IgD-negative memory B cell (primary cell): ENCODE measurements around the gene CD200. TPM values are rescaled to one million over a fixed set of nuclear protein-coding genes. Genes with fewer than 3 reads are reported as not detected.
A peak's percentile ranks its signal among the peaks of the same experiment; 100 is the strongest.

ENCODE experiments used
- H3K27ac Mint-ChIP-seq, 3 donors: one replicate each; pipeline ENCODE4 v1.8.0; 2020 to 2022; ENCODE audit warnings: mild to moderate bottlenecking in 3 of 3, mixed read lengths in 3 of 3, moderate library complexity in 1 of 3
- H3K27me3 Mint-ChIP-seq: one replicate; pipeline ENCODE4 v1.8.0; 2021; ENCODE audit warnings: mixed read lengths
- H3K36me3 Mint-ChIP-seq: one replicate; pipeline ENCODE4 v1.8.0; 2020; ENCODE audit warnings: mild to moderate bottlenecking, mixed read lengths
- H3K4me1 Mint-ChIP-seq, 3 donors: one replicate each; pipeline ENCODE4 v1.8.0; 2020 to 2022; ENCODE audit warnings: mixed read lengths in 3 of 3, mild to moderate bottlenecking in 1 of 3
- H3K4me3 Mint-ChIP-seq, 4 donors: one replicate each; pipeline ENCODE4 v1.8.0; 2020 to 2022; ENCODE audit warnings: mild to moderate bottlenecking in 4 of 4, mixed read lengths in 4 of 4, moderate library complexity in 3 of 4
- H3K9me3 Mint-ChIP-seq, 3 donors: one replicate each; pipeline ENCODE4 v1.8.0; 2020 to 2021; ENCODE audit warnings: mixed read lengths in 3 of 3, mild to moderate bottlenecking in 1 of 3
- polyA plus RNA-seq: library from polyadenylated mRNA; unstranded; fragments of 300-500 nt; fragmentation: Illumina TruSeq; gene quantifications from one replicate; pipeline ENCODE4 v1.2.3, GENCODE V29; 2021

CD200 gene
- polyA plus RNA-seq, 1 donor from 2014 or later, result 40.9 TPM

GRCh38 chr3:112379020-112379690, 46.2 kb downstream of the CD200 start:
- Mint-ChIP-seq H3K9me3 (peaks cover 0 to 1% (median 1%) of the 10 kb centered on the region in 3 donors), H3K27me3 (no peaks in the 10 kb centered on the region), H3K4me3 (peak overlapping the region in 1 of 4 donors; percentile 31), H3K36me3 (no peaks in the 10 kb centered on the region), H3K27ac (no peak overlapping the region), H3K4me1 (peaks cover 2 to 4% (median 3%) of the 10 kb centered on the region in 3 donors)

GRCh38 chr3:112381673-112382542, 49.0 kb downstream of the CD200 start:
- no peak overlapping the region for H3K27ac Mint-ChIP-seq
- H3K9me3 Mint-ChIP-seq, result peaks cover 0 to 3% (median 1%) of the 10 kb centered on the region in 3 donors
- no peak overlapping the region for H3K4me3 Mint-ChIP-seq
- no peaks in the 10 kb centered on the region for H3K27me3 Mint-ChIP-seq
- H3K36me3 Mint-ChIP-seq, result no peaks in the 10 kb centered on the region
- peaks cover 1 to 11% (median 7%) of the 10 kb centered on the region in 3 donors for H3K4me1 Mint-ChIP-seq

- Mint-ChIP-seq H3K36me3 (no peaks in the 10 kb centered on the region), H3K4me1 (peaks cover 1 to 11% (median 6%) of the 10 kb centered on the region in 3 donors), H3K27ac (no peak overlapping the region), H3K9me3 (peaks cover 0 to 3% (median 1%) of the 10 kb centered on the region in 3 donors), H3K27me3 (no peaks in the 10 kb centered on the region), H3K4me3 (no peak overlapping the region)
Observed at GRCh38 chr3:112382543-112383160, 49.7 kb downstream of the CD200 start.

GRCh38 chr3:112384769-112385168, 51.8 kb downstream of the CD200 start:
- no peaks in the 10 kb centered on the region for H3K36me3 Mint-ChIP-seq
- H3K9me3 Mint-ChIP-seq, result peaks cover 0 to 3% (median 0%) of the 10 kb centered on the region in 3 donors
- H3K27ac Mint-ChIP-seq, result peak overlapping the region in 1 of 3 donors; percentile 36
- H3K4me3 Mint-ChIP-seq, result no peak overlapping the region
- no peaks in the 10 kb centered on the region for H3K27me3 Mint-ChIP-seq
- H3K4me1 Mint-ChIP-seq, result peaks cover 3 to 14% (median 6%) of the 10 kb centered on the region in 3 donors

GRCh38 chr3:112388972-112389371, 56.0 kb downstream of the CD200 start:
- Mint-ChIP-seq H3K4me1 (peaks cover 13 to 21% (median 18%) of the 10 kb centered on the region in 3 donors), H3K27me3 (no peaks in the 10 kb centered on the region), H3K4me3 (no peak overlapping the region)

GRCh38 chr3:112389961-112390360, 57.0 kb downstream of the CD200 start:
- H3K9me3 Mint-ChIP-seq, result peaks cover 2 to 13% (median 3%) of the 10 kb centered on the region in 3 donors
- no peak overlapping the region for H3K27ac Mint-ChIP-seq
- H3K36me3 Mint-ChIP-seq, result no peaks in the 10 kb centered on the region
- no peaks in the 10 kb centered on the region for H3K27me3 Mint-ChIP-seq
- H3K4me3 Mint-ChIP-seq, result no peak overlapping the region
- peaks cover 13 to 21% (median 18%) of the 10 kb centered on the region in 3 donors for H3K4me1 Mint-ChIP-seq

More at GRCh38 chr3:112388972-112389371, 56.0 kb downstream of the CD200 start:
- peaks cover 2 to 13% (median 3%) of the 10 kb centered on the region in 3 donors for H3K9me3 Mint-ChIP-seq
- no peak overlapping the region for H3K27ac Mint-ChIP-seq
- no peaks in the 10 kb centered on the region for H3K36me3 Mint-ChIP-seq

GRCh38 chr3:112390783-112391641, 58.1 kb downstream of the CD200 start:
- no peaks in the 10 kb centered on the region for H3K36me3 Mint-ChIP-seq
- H3K4me1 Mint-ChIP-seq, result peaks cover 12 to 26% (median 21%) of the 10 kb centered on the region in 3 donors
- no peaks in the 10 kb centered on the region for H3K27me3 Mint-ChIP-seq
- peak overlapping the region in 1 of 3 donors; percentile 78 for H3K27ac Mint-ChIP-seq
- peaks cover 2 to 11% (median 3%) of the 10 kb centered on the region in 3 donors for H3K9me3 Mint-ChIP-seq
- peak overlapping the region in 2 of 4 donors; percentile 20 to 51 for H3K4me3 Mint-ChIP-seq

GRCh38 chr3:112391648-112392047, 58.7 kb downstream of the CD200 start:
- Mint-ChIP-seq H3K27ac (peak overlapping the region in 2 of 3 donors; percentile 10 to 78), H3K36me3 (no peaks in the 10 kb centered on the region), H3K4me3 (peak overlapping the region in 1 of 4 donors; percentile 20), H3K9me3 (peaks cover 2 to 10% (median 3%) of the 10 kb centered on the region in 3 donors), H3K4me1 (peaks cover 12 to 25% (median 20%) of the 10 kb centered on the region in 3 donors), H3K27me3 (no peaks in the 10 kb centered on the region)

GRCh38 chr3:112392393-112393359, 59.7 kb downstream of the CD200 start:
- H3K4me1 Mint-ChIP-seq, result peaks cover 13 to 27% (median 20%) of the 10 kb centered on the region in 3 donors
- no peaks in the 10 kb centered on the region for H3K27me3 Mint-ChIP-seq
- no peak overlapping the region for H3K4me3 Mint-ChIP-seq
- H3K9me3 Mint-ChIP-seq, result peaks cover 2 to 10% (median 3%) of the 10 kb centered on the region in 3 donors
- H3K36me3 Mint-ChIP-seq, result no peaks in the 10 kb centered on the region
- H3K27ac Mint-ChIP-seq, result no peak overlapping the region

GRCh38 chr3:112393360-112393728, 60.4 kb downstream of the CD200 start:
- no peak overlapping the region for H3K4me3 Mint-ChIP-seq
- no peaks in the 10 kb centered on the region for H3K36me3 Mint-ChIP-seq
- H3K4me1 Mint-ChIP-seq, result peaks cover 13 to 27% (median 20%) of the 10 kb centered on the region in 3 donors
- no peaks in the 10 kb centered on the region for H3K27me3 Mint-ChIP-seq
- H3K27ac Mint-ChIP-seq, result no peak overlapping the region
- H3K9me3 Mint-ChIP-seq, result peaks cover 2 to 10% (median 3%) of the 10 kb centered on the region in 3 donors

- Mint-ChIP-seq H3K4me1 (peaks cover 13 to 27% (median 16%) of the 10 kb centered on the region in 3 donors), H3K4me3 (no peak overlapping the region), H3K27me3 (no peaks in the 10 kb centered on the region), H3K36me3 (no peaks in the 10 kb centered on the region), H3K27ac (no peak overlapping the region), H3K9me3 (peaks cover 2 to 10% (median 3%) of the 10 kb centered on the region in 3 donors)
Observed at GRCh38 chr3:112394003-112394640, 61.2 kb downstream of the CD200 start.

- H3K27ac Mint-ChIP-seq, result peak overlapping the region in 1 of 3 donors; percentile 4
- H3K36me3 Mint-ChIP-seq, result no peaks in the 10 kb centered on the region
- H3K9me3 Mint-ChIP-seq, result peaks cover 2 to 10% (median 3%) of the 10 kb centered on the region in 3 donors
- no peak overlapping the region for H3K4me3 Mint-ChIP-seq
- H3K27me3 Mint-ChIP-seq, result no peaks in the 10 kb centered on the region
- H3K4me1 Mint-ChIP-seq, result peaks cover 9 to 24% (median 12%) of the 10 kb centered on the region in 3 donors
Observed at GRCh38 chr3:112395181-112395895, 62.4 kb downstream of the CD200 start.
